PFSK-1 (cell line): Measurements from ENCODE around the gene CPLX1.

ENCODE experiments used
- FOXP2 ChIP-seq: optimal IDR thresholded peaks from 2 replicates; pipeline ENCODE3; 2011; ENCODE audit warnings: borderline replicate concordance, control low read depth, inconsistent platforms; ENCODE audit not compliant: insufficient read depth; ENCODE audit errors: extremely low read length, extremely low read depth
- POLR2AphosphoS5 ChIP-seq: IDR thresholded peaks from 2 replicates; pipeline ENCODE4 v1.6.1; 2012; ENCODE audit warnings: low read depth, mild to moderate bottlenecking, control low read depth, low read length, moderate library complexity
- SIN3A ChIP-seq: IDR thresholded peaks from 2 replicates; pipeline ENCODE4 v1.6.1; 2012; ENCODE audit warnings: mild to moderate bottlenecking, low read length, moderate library complexity, borderline replicate concordance; ENCODE audit not compliant: insufficient read depth
- TAF1 ChIP-seq: IDR thresholded peaks from 2 replicates; pipeline ENCODE4 v1.6.1; 2012; ENCODE audit warnings: low read length, control low read depth, borderline replicate concordance; ENCODE audit not compliant: insufficient read depth
- TF ChIP-seq, protein P1 (sequence below), 2 experiments: IDR thresholded peaks; 2 replicates each; pipeline versions ENCODE4 v1.6.1 to v1.8.0; 2011 to 2012; ENCODE audit warnings: low read depth in 2 of 2, low read length in 2 of 2, control low read depth in 1 of 2, inconsistent platforms in 1 of 2, mild to moderate bottlenecking in 1 of 2, moderate library complexity in 1 of 2; ENCODE audit not compliant: insufficient read depth in 1 of 2

DNA sequence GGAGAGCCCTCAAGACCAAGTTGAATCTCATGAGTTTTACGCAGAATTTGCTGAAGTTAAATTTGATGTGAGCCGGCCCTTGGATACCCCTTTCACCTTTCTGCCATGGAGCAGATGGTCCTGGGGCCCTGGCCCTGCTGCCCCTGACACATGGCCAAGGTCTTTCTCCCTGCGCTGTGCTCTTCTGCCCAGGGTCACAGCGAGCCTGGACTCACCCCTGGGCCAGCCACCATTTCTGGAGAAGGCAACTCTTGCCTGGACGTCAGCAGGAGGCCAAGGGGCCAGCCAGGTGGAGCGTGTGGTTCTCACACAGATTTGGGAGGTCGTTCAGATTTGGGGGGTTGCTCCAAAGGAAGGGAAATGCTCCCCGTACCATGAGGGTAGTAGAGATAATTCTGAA lies 90.3 kb downstream of the CPLX1 start:
- TF ChIP-seq, protein P1, sequence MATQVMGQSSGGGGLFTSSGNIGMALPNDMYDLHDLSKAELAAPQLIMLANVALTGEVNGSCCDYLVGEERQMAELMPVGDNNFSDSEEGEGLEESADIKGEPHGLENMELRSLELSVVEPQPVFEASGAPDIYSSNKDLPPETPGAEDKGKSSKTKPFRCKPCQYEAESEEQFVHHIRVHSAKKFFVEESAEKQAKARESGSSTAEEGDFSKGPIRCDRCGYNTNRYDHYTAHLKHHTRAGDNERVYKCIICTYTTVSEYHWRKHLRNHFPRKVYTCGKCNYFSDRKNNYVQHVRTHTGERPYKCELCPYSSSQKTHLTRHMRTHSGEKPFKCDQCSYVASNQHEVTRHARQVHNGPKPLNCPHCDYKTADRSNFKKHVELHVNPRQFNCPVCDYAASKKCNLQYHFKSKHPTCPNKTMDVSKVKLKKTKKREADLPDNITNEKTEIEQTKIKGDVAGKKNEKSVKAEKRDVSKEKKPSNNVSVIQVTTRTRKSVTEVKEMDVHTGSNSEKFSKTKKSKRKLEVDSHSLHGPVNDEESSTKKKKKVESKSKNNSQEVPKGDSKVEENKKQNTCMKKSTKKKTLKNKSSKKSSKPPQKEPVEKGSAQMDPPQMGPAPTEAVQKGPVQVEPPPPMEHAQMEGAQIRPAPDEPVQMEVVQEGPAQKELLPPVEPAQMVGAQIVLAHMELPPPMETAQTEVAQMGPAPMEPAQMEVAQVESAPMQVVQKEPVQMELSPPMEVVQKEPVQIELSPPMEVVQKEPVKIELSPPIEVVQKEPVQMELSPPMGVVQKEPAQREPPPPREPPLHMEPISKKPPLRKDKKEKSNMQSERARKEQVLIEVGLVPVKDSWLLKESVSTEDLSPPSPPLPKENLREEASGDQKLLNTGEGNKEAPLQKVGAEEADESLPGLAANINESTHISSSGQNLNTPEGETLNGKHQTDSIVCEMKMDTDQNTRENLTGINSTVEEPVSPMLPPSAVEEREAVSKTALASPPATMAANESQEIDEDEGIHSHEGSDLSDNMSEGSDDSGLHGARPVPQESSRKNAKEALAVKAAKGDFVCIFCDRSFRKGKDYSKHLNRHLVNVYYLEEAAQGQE (IDR thresholded peaks at IDR 0.05; ENCODE audit: insufficient read depth in 1 of 2, low read depth in 2 of 2, low read length in 2 of 2) = no peak
- TF ChIP-seq POLR2AphosphoS5 (no peak), SIN3A (no peak), TAF1 (no peak), FOXP2 (no peak)
